CD4-positive, alpha-beta T cell treated with Interleukin-12 subunit alpha and Interleukin-12 subunit beta, for 1 hour (primary cell): ENCODE data around the gene SYT8.

ENCODE experiments used
- DNase-seq: peaks from one replicate; pipeline ENCODE4 v3.0.0-alpha.2; 2020

Gene SYT8

GRCh38 chr11:1819074-1819473 is 15.7 kb upstream of the SYT8 start:
- no peak for DNase-seq

- DNase-seq: no peak
These were observed 14.1 kb upstream of the SYT8 start for GRCh38 chr11:1820463-1821325.

- no peak for DNase-seq
These were observed 13.2 kb upstream of the SYT8 start for GRCh38 chr11:1821562-1821961.

- DNase-seq: no peak
These were observed 12.0 kb upstream of the SYT8 start for GRCh38 chr11:1822648-1823375.

GRCh38 chr11:1823376-1824220 is 11.2 kb upstream of the SYT8 start:
- no peak for DNase-seq

GRCh38 chr11:1824221-1825038 is 10.4 kb upstream of the SYT8 start:
- no peak for DNase-seq

GRCh38 chr11:1825039-1825740 is 9.6 kb upstream of the SYT8 start:
- DNase-seq: no peak

- no peak for DNase-seq
These were observed 8.9 kb upstream of the SYT8 start for GRCh38 chr11:1825785-1826451.

- DNase-seq: no peak
These were observed 8.2 kb upstream of the SYT8 start for GRCh38 chr11:1826552-1827094.

- no peak for DNase-seq
These were observed 7.5 kb upstream of the SYT8 start for GRCh38 chr11:1827095-1827813.

- no peak for DNase-seq
These were observed 6.9 kb upstream of the SYT8 start for GRCh38 chr11:1827931-1828330.

- DNase-seq: no peak
These were observed 6.2 kb upstream of the SYT8 start for GRCh38 chr11:1828542-1828941.

GRCh38 chr11:1829039-1829820 is 5.6 kb upstream of the SYT8 start:
- no peak for DNase-seq

- no peak for DNase-seq
These were observed 4.8 kb upstream of the SYT8 start for GRCh38 chr11:1830004-1830321.

- DNase-seq: no peak
These were observed 4.2 kb upstream of the SYT8 start for GRCh38 chr11:1830322-1831223.

- no peak for DNase-seq
These were observed 3.2 kb upstream of the SYT8 start for GRCh38 chr11:1831338-1832210.

- peak; percentile 64 for DNase-seq
These were observed 2.4 kb upstream of the SYT8 start for GRCh38 chr11:1832211-1832919.
